Measurements from ENCODE around the gene MATCAP1. TPM values are rescaled to one million over a fixed set of nuclear protein-coding genes. Genes with fewer than 3 reads are reported as not detected.
A peak's percentile ranks its signal among the peaks of the same experiment; 100 is the strongest.

The MATCAP1 gene
- total RNA-seq, 1 experiment from 2014 or later: 51.2 TPM

- Histone ChIP-seq H4K20me1 (ENCODE audit: control insufficient read depth, insufficient read depth, insufficient read length) (no peaks in the 10 kb centered on the region), H3K9ac (ENCODE audit: extremely low read depth, insufficient read length, low read length) (no peak overlapping the region), H3K4ac (ENCODE audit: low read depth, low read length) (no peak overlapping the region), H4K8ac (replicated peaks; ENCODE audit: insufficient read length, low read depth, low read length) (no peak overlapping the region), H3K4me2 (ENCODE audit: insufficient read depth, insufficient read length, low read length) (no peak overlapping the region), H2BK120ac (ENCODE audit: low read depth, low read length, poor library complexity, severe bottlenecking) (no peak overlapping the region), H3T11ph (ENCODE audit: low read length) (no peak overlapping the region), H2AFZ (ENCODE audit: low read length) (no peak overlapping the region), H3K27me3 (ENCODE audit: insufficient read depth, low read length) (no peaks in the 10 kb centered on the region), H2BK15ac (ENCODE audit: low read depth, low read length) (no peak overlapping the region), H2BK5ac (ENCODE audit: insufficient read length, low read length) (no peak overlapping the region), H3K14ac (ENCODE audit: insufficient read depth, low read length) (no peak overlapping the region), H3K56ac (ENCODE audit: insufficient read length, low read depth, low read length) (no peak overlapping the region), H2AK5ac (ENCODE audit: insufficient read length, low read length) (no peak overlapping the region), H3K23ac (ENCODE audit: insufficient read length, low read depth, low read length) (no peak overlapping the region), H3K4me1 (ENCODE audit: insufficient read depth, low read length) (peaks cover 4% of the 10 kb centered on the region), H3K18ac (ENCODE audit: insufficient read length, low read depth, low read length) (no peak overlapping the region), H3K79me1 (ENCODE audit: insufficient read depth, low read depth, low read length, poor library complexity, severe bottlenecking) (peaks cover 3% of the 10 kb centered on the region), H3K23me2 (ENCODE audit: insufficient read length, low read depth, low read length, poor library complexity, severe bottlenecking) (peaks cover 15% of the 10 kb centered on the region), H3K79me2 (ENCODE audit: insufficient read depth, low read length) (peaks cover 5% of the 10 kb centered on the region; the same call in 1 of the 2 replicates), H2BK20ac (ENCODE audit: low read depth, low read length, poor library complexity, severe bottlenecking) (no peak overlapping the region), H3K9me3 (ENCODE audit: control insufficient read depth, low read depth, low read length) (no peaks in the 10 kb centered on the region), H3K27ac (ENCODE audit: insufficient read length, low read depth, low read length) (no peak overlapping the region), H4K5ac (ENCODE audit: insufficient read length, low read depth, low read length) (no peak overlapping the region), H2BK12ac (ENCODE audit: insufficient read length, low read depth, low read length) (no peak overlapping the region), H4K91ac (ENCODE audit: insufficient read length, low read depth, low read length) (no peak overlapping the region)
- Mint-ChIP-seq H3K36me3 (ENCODE audit: insufficient read depth in 1 of 3, low read depth in 3 of 3) (peaks cover 25 to 72% (median 57%) of the 10 kb centered on the region in 3 experiments; a peak in 6 of 7 replicates), H3K9me3 (no peaks in the 10 kb centered on the region; a peak in 1 of 5 replicates), H3K27me3 (ENCODE audit: low read depth) (peaks cover 7% of the 10 kb centered on the region), H3K27ac (no peak overlapping the region; a peak in 1 of 7 replicates), H3K4me3 (peak overlapping the region in 1 of 2 experiments; percentile 35; a peak in 1 of 5 replicates), H3K4me1 (peaks cover 17 to 20% of the 10 kb centered on the region in 2 experiments)
- no CpG with 5 or more reads among the region's 32 CpGs for WGBS (ENCODE audit: extremely low coverage, insufficient read length, low lambda C conversion rate)
- no peak for TF ChIP-seq CTCF (conservative IDR thresholded peaks at IDR 0.05)
- no peak for DNase-seq
Measured at GRCh38 chr16:67229906-67230808, 46.4 kb upstream of the MATCAP1 start.

Data from H9 (cell line).